BLaER1 (cell line): ENCODE measurements around the gene NSG2.

Source experiments
- H3K27ac ChIP-seq: shearing (Covaris generic); formaldehyde crosslinking; 2 replicates; pipeline ENCODE4 v1.8.1; 2022
- H3K27me3 ChIP-seq: shearing (Covaris generic); formaldehyde crosslinking; 2 replicates; pipeline ENCODE4 v1.8.1; 2022
- H3K36me3 ChIP-seq: shearing (Covaris generic); formaldehyde crosslinking; 2 replicates; pipeline ENCODE4 v1.8.1; 2022
- H3K4me1 ChIP-seq: shearing (Covaris generic); formaldehyde crosslinking; 2 replicates; pipeline ENCODE4 v1.8.1; 2022
- H3K4me2 ChIP-seq: shearing (Covaris generic); formaldehyde crosslinking; 2 replicates; pipeline ENCODE4 v1.8.1; 2022
- H3K4me3 ChIP-seq: shearing (Covaris generic); formaldehyde crosslinking; 2 replicates; pipeline ENCODE4 v1.8.1; 2022
- H3K9ac ChIP-seq: shearing (Covaris generic); formaldehyde crosslinking; 2 replicates; pipeline ENCODE4 v1.8.1; 2022
- H3K9me3 ChIP-seq: shearing (Covaris generic); formaldehyde crosslinking; 2 replicates; pipeline ENCODE4 v1.8.1; 2022
- H4K20me1 ChIP-seq: shearing (Covaris generic); formaldehyde crosslinking; 2 replicates; pipeline ENCODE4 v1.8.1; 2022
- Cebpa-rat ChIP-seq: shearing (Covaris generic); IDR thresholded peaks from 2 replicates; pipeline ENCODE4 v1.8.1; 2022

The NSG2 gene

GRCh38 chr5:174082286-174082685 lies 36.8 kb downstream of the NSG2 start:
- Histone ChIP-seq H3K4me2 (no peak overlapping the region), H3K27me3 (no peaks in the 10 kb centered on the region), H3K9me3 (no peaks in the 10 kb centered on the region), H3K9ac (no peak overlapping the region), H3K27ac (no peak overlapping the region), H3K36me3 (no peaks in the 10 kb centered on the region), H3K4me1 (peaks cover 19% of the 10 kb centered on the region), H4K20me1 (no peaks in the 10 kb centered on the region), H3K4me3 (no peak overlapping the region)
- no peak for TF ChIP-seq Cebpa-rat

- H3K27me3 ChIP-seq: no peaks in the 10 kb centered on the region
- H3K4me3 ChIP-seq: no peak overlapping the region
- H3K36me3 ChIP-seq: no peaks in the 10 kb centered on the region
- no peak overlapping the region for H3K9ac ChIP-seq
- H3K4me2 ChIP-seq: no peak overlapping the region
- H3K4me1 ChIP-seq: peaks cover 16% of the 10 kb centered on the region
- no peaks in the 10 kb centered on the region for H3K9me3 ChIP-seq
- H3K27ac ChIP-seq: no peak overlapping the region
- no peaks in the 10 kb centered on the region for H4K20me1 ChIP-seq
- no peak for TF ChIP-seq Cebpa-rat
Measured at GRCh38 chr5:174083056-174083827, 37.7 kb downstream of the NSG2 start.

GRCh38 chr5:174084691-174085154 lies 39.2 kb downstream of the NSG2 start:
- Histone ChIP-seq H4K20me1 (no peaks in the 10 kb centered on the region), H3K27me3 (no peaks in the 10 kb centered on the region), H3K4me1 (peaks cover 16% of the 10 kb centered on the region), H3K27ac (no peak overlapping the region), H3K9me3 (no peaks in the 10 kb centered on the region), H3K9ac (no peak overlapping the region), H3K4me2 (peak overlapping the region; percentile 66), H3K4me3 (no peak overlapping the region), H3K36me3 (no peaks in the 10 kb centered on the region)
- TF ChIP-seq Cebpa-rat: no peak

- TF ChIP-seq Cebpa-rat: no peak
- peaks cover 16% of the 10 kb centered on the region for H3K4me1 ChIP-seq
- H3K27me3 ChIP-seq: no peaks in the 10 kb centered on the region
- H3K4me2 ChIP-seq: no peak overlapping the region
- H3K36me3 ChIP-seq: no peaks in the 10 kb centered on the region
- no peaks in the 10 kb centered on the region for H4K20me1 ChIP-seq
- no peak overlapping the region for H3K9ac ChIP-seq
- H3K9me3 ChIP-seq: no peaks in the 10 kb centered on the region
- no peak overlapping the region for H3K27ac ChIP-seq
- H3K4me3 ChIP-seq: no peak overlapping the region
Measured at GRCh38 chr5:174086751-174087150, 41.2 kb downstream of the NSG2 start.

GRCh38 chr5:174087783-174088182 lies 42.3 kb downstream of the NSG2 start:
- no peak overlapping the region for H3K9ac ChIP-seq
- no peaks in the 10 kb centered on the region for H3K27me3 ChIP-seq
- no peak overlapping the region for H3K4me2 ChIP-seq
- H3K27ac ChIP-seq: no peak overlapping the region
- H3K4me3 ChIP-seq: no peak overlapping the region
- H3K36me3 ChIP-seq: no peaks in the 10 kb centered on the region
- H3K9me3 ChIP-seq: no peaks in the 10 kb centered on the region
- H3K4me1 ChIP-seq: peaks cover 16% of the 10 kb centered on the region
- no peaks in the 10 kb centered on the region for H4K20me1 ChIP-seq
- no peak for TF ChIP-seq Cebpa-rat

GRCh38 chr5:174090129-174090528 lies 44.6 kb downstream of the NSG2 start:
- H3K9ac ChIP-seq: no peak overlapping the region
- H3K4me1 ChIP-seq: peaks cover 19% of the 10 kb centered on the region
- no peak overlapping the region for H3K4me3 ChIP-seq
- H3K27me3 ChIP-seq: no peaks in the 10 kb centered on the region
- no peak for TF ChIP-seq Cebpa-rat
- no peak overlapping the region for H3K4me2 ChIP-seq
- H3K27ac ChIP-seq: no peak overlapping the region
- no peaks in the 10 kb centered on the region for H3K36me3 ChIP-seq
- no peaks in the 10 kb centered on the region for H4K20me1 ChIP-seq
- no peaks in the 10 kb centered on the region for H3K9me3 ChIP-seq

- H3K9ac ChIP-seq: no peak overlapping the region
- H3K27ac ChIP-seq: no peak overlapping the region
- no peaks in the 10 kb centered on the region for H3K36me3 ChIP-seq
- H3K4me2 ChIP-seq: no peak overlapping the region
- peaks cover 28% of the 10 kb centered on the region for H3K4me1 ChIP-seq
- H4K20me1 ChIP-seq: peaks cover 10% of the 10 kb centered on the region; the same call in 1 of the 2 replicates
- no peak overlapping the region for H3K4me3 ChIP-seq
- H3K27me3 ChIP-seq: no peaks in the 10 kb centered on the region
- H3K9me3 ChIP-seq: no peaks in the 10 kb centered on the region
- TF ChIP-seq Cebpa-rat: no peak
Measured at GRCh38 chr5:174093123-174093522, 47.6 kb downstream of the NSG2 start.

GRCh38 chr5:174094857-174095606 lies 49.5 kb downstream of the NSG2 start:
- peaks cover 47% of the 10 kb centered on the region for H3K4me1 ChIP-seq
- H3K27me3 ChIP-seq: no peaks in the 10 kb centered on the region
- no peak overlapping the region for H3K27ac ChIP-seq
- H3K4me3 ChIP-seq: no peak overlapping the region
- no peaks in the 10 kb centered on the region for H3K36me3 ChIP-seq
- H4K20me1 ChIP-seq: peaks cover 14% of the 10 kb centered on the region; the same call in 1 of the 2 replicates
- TF ChIP-seq Cebpa-rat: no peak
- no peak overlapping the region for H3K9ac ChIP-seq
- H3K9me3 ChIP-seq: no peaks in the 10 kb centered on the region
- peak overlapping the region; percentile 63 for H3K4me2 ChIP-seq

- TF ChIP-seq Cebpa-rat: no peak
- H3K27ac ChIP-seq: no peak overlapping the region
- no peaks in the 10 kb centered on the region for H3K27me3 ChIP-seq
- H3K9ac ChIP-seq: no peak overlapping the region
- H3K9me3 ChIP-seq: no peaks in the 10 kb centered on the region
- H3K4me1 ChIP-seq: peaks cover 61% of the 10 kb centered on the region
- H3K36me3 ChIP-seq: no peaks in the 10 kb centered on the region
- H3K4me3 ChIP-seq: no peak overlapping the region
- peaks cover 14% of the 10 kb centered on the region; the same call in 1 of the 2 replicates for H4K20me1 ChIP-seq
- H3K4me2 ChIP-seq: 0 out of 2 replicates have a peak overlapping the region, but pooled peaks have one; percentile 63
Measured at GRCh38 chr5:174096619-174097018, 51.1 kb downstream of the NSG2 start.
